SU-DHL-6 (cell line): ENCODE measurements around the gene ADD3.

Source experiments
- H2AFZ ChIP-seq: fragments of 200-600 bp; sonication (generic); 2 replicates; pipeline ENCODE4 v1.6.1; 2014; ENCODE audit warnings: low read depth, mild to moderate bottlenecking, moderate library complexity, mixed read lengths, antibody characterized with exemption, low read length; ENCODE audit not compliant: severe bottlenecking
- H3F3A ChIP-seq: fragments of 200-600 bp; shearing (Covaris generic); 2 replicates; pipeline ENCODE4 v1.6.0; 2016; ENCODE audit warnings: antibody characterized with exemption, mild to moderate bottlenecking; ENCODE audit not compliant: insufficient read depth
- H3K27ac ChIP-seq: fragments of 200-600 bp; sonication (generic); 2 replicates; pipeline ENCODE4 v1.5.1; 2016; ENCODE audit warnings: low read depth, mild to moderate bottlenecking, low read length, moderate library complexity, mixed read lengths
- H3K27me3 ChIP-seq: fragments of 200-600 bp; sonication (generic), shearing (Covaris generic); 2 replicates; pipeline ENCODE4 v1.6.0; 2014; ENCODE audit warnings: mild to moderate bottlenecking, low read length
- H3K36me3 ChIP-seq: fragments of 200-600 bp; sonication (generic); 2 replicates; pipeline ENCODE4 v1.6.1; 2014; ENCODE audit warnings: mild to moderate bottlenecking, low read length, mixed read lengths
- H3K4me2 ChIP-seq: fragments of 300-600, 200-600 bp; shearing (Covaris generic), sonication (generic); 2 replicates; pipeline ENCODE4 v1.6.0; 2014; ENCODE audit warnings: low read length, low read depth, mild to moderate bottlenecking; ENCODE audit not compliant: poor library complexity, severe bottlenecking
- H3K4me3 ChIP-seq: fragments of 200-600 bp; sonication (generic); 2 replicates; pipeline ENCODE4 v1.5.1; 2014; ENCODE audit warnings: antibody characterized with exemption, low read length, mild to moderate bottlenecking, mixed read lengths; ENCODE audit not compliant: insufficient read depth, poor library complexity, severe bottlenecking
- H3K79me2 ChIP-seq: fragments of 200-600 bp; sonication (generic); 2 replicates; pipeline ENCODE4 v1.6.1; 2014; ENCODE audit warnings: mild to moderate bottlenecking, low read length, moderate library complexity; ENCODE audit not compliant: insufficient read depth
- H3K9ac ChIP-seq: fragments of 200-600 bp; sonication (generic); 2 replicates; pipeline ENCODE4 v1.7.0; 2014; ENCODE audit warnings: mild to moderate bottlenecking, low read length
- H3K9me2 ChIP-seq: fragments of 200-600 bp; sonication (generic); replicated peaks from 2 replicates; pipeline ENCODE4 v1.6.1; 2014; ENCODE audit warnings: low read length; ENCODE audit not compliant: insufficient read depth
- H3K9me3 ChIP-seq: fragments of 200-600 bp; sonication (generic); 2 replicates; pipeline ENCODE4 v1.6.1; 2014; ENCODE audit warnings: low read length, mixed read lengths; ENCODE audit not compliant: insufficient read depth
- H4K20me1 ChIP-seq: fragments of 200-600 bp; sonication (generic); 2 replicates; pipeline ENCODE4 v1.6.1; 2014; ENCODE audit warnings: low read depth, mild to moderate bottlenecking, antibody characterized with exemption, low read length, moderate library complexity, mixed read lengths
- EZH2phosphoT487 ChIP-seq: fragments of 200-600 bp; sonication (generic), shearing (Covaris generic); conservative IDR thresholded peaks from 2 replicates; pipeline ENCODE4 v1.6.1; 2018; ENCODE audit warnings: mild to moderate bottlenecking, antibody characterized with exemption, low read length, moderate library complexity, mixed read lengths
- TF ChIP-seq, protein P1 (sequence below): fragments of 200-600 bp; sonication (generic); IDR thresholded peaks from one replicate; pipeline ENCODE4 v1.5.1; 2017; ENCODE audit warnings: antibody characterized with exemption, mild to moderate bottlenecking, low read length, moderate library complexity; ENCODE audit not compliant: insufficient read depth, poor library complexity, severe bottlenecking

Gene ADD3

DNA sequence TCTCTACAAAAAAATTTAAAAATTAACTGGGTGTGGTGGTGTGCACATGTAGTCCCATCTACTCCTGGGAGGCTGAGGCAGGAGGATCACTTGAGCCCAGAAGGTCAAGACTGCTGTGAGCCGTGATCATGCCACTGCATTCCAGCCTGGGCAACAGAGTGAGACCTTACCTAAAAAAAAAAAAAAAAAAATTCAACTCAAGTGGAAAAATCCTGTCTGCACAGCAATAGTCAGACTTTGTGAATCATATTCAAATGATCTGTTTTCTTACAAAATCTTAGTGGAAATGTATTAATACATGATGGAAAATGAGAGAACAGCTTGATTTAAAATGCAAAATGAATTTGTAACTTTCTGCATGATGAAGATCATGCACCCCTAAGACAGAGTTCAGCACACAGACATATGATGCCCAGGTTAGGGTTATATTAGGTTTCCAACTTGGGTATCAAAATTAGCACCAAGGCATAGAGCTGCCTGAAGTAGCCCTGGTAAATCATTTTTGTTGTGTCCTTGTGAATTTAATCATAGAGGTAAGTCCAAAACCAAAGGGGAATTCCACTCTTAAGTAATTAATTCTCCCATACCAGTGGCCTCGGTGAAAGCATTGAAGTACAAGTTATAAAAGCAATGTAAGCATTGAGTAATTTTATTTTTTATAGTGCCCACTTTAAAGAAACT lies 93.8 kb downstream of the ADD3 start:
- Histone ChIP-seq H3K4me2 (no peak overlapping the region), H3K9ac (no peak overlapping the region), H3K9me2 (no peaks in the 10 kb centered on the region), H3K27ac (no peak overlapping the region), H4K20me1 (no peaks in the 10 kb centered on the region), H2AFZ (no peak overlapping the region), H3K27me3 (no peaks in the 10 kb centered on the region), H3K79me2 (peaks cover 45% of the 10 kb centered on the region), H3K36me3 (peaks cover 19% of the 10 kb centered on the region), H3K9me3 (no peaks in the 10 kb centered on the region), H3F3A (no peaks in the 10 kb centered on the region), H3K4me3 (no peak overlapping the region)
- TF ChIP-seq EZH2phosphoT487 = no peak
- TF ChIP-seq, protein P1, sequence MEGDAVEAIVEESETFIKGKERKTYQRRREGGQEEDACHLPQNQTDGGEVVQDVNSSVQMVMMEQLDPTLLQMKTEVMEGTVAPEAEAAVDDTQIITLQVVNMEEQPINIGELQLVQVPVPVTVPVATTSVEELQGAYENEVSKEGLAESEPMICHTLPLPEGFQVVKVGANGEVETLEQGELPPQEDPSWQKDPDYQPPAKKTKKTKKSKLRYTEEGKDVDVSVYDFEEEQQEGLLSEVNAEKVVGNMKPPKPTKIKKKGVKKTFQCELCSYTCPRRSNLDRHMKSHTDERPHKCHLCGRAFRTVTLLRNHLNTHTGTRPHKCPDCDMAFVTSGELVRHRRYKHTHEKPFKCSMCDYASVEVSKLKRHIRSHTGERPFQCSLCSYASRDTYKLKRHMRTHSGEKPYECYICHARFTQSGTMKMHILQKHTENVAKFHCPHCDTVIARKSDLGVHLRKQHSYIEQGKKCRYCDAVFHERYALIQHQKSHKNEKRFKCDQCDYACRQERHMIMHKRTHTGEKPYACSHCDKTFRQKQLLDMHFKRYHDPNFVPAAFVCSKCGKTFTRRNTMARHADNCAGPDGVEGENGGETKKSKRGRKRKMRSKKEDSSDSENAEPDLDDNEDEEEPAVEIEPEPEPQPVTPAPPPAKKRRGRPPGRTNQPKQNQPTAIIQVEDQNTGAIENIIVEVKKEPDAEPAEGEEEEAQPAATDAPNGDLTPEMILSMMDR = no peak

DNA sequence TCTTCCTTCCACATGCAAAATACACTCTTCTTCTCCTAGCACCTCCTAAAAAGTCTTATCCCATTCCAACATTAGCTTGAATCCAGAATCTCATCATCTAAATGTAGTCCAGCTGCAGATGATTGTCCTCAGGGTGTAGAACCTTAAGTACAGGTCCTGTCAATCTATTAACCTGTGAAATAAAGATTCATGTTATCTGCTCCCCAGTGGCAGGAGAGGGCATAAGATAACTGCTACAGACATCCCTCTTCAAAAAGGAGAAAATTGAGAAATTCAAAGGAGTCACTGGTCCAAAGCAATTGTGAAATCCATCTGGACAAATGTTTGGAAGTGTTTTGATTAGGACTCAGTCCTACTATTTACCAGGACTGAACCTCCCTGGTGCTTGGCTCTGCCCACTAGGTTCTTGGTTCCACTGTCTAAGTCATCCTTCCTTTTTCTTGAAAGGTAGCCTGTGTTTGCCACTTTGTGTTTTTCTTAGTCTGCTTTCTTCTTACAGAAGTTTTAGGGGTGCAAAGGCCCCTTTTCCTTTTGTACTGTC lies 96.2 kb downstream of the ADD3 start:
- H3F3A ChIP-seq = no peaks in the 10 kb centered on the region
- TF ChIP-seq EZH2phosphoT487 = no peak
- TF ChIP-seq, protein P1 = no peak
- H3K27me3 ChIP-seq = no peaks in the 10 kb centered on the region
- no peak overlapping the region for H3K9ac ChIP-seq
- no peaks in the 10 kb centered on the region for H3K9me2 ChIP-seq
- H3K9me3 ChIP-seq = no peaks in the 10 kb centered on the region
- H3K27ac ChIP-seq = no peak overlapping the region
- no peaks in the 10 kb centered on the region for H4K20me1 ChIP-seq
- no peak overlapping the region for H3K4me2 ChIP-seq
- peaks cover 24% of the 10 kb centered on the region for H3K79me2 ChIP-seq
- H3K4me3 ChIP-seq = no peak overlapping the region
- H2AFZ ChIP-seq = no peak overlapping the region
- peaks cover 24% of the 10 kb centered on the region for H3K36me3 ChIP-seq

DNA sequence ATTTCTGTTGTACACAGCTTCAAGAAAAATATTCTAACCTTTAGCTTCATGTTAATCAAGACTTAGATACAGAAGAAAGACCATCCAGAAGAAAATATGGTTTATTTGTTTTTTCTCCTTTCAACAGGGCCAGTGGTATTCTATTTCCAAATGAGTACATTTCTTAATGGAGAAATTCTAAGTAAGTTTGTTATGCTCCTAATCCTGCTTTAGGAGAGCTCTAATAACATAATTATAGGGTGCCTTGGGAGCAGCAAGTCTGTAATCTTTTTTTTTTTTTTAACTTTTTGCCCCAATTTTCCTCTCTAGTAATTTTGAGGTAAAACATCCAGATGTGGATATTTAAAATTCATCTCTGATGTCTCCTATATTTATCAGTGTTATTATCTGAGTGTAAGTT lies 98.1 kb downstream of the ADD3 start:
- Histone ChIP-seq H3K27me3 (no peaks in the 10 kb centered on the region), H3K27ac (no peak overlapping the region), H3K79me2 (peaks cover 12% of the 10 kb centered on the region; the same call in 1 of the 2 replicates), H2AFZ (no peak overlapping the region), H3K36me3 (peaks cover 21% of the 10 kb centered on the region), H3K9ac (no peak overlapping the region), H3K4me2 (no peak overlapping the region), H3K4me3 (no peak overlapping the region), H3K9me2 (no peaks in the 10 kb centered on the region), H3K9me3 (no peaks in the 10 kb centered on the region), H4K20me1 (no peaks in the 10 kb centered on the region), H3F3A (no peaks in the 10 kb centered on the region)
- no peak for TF ChIP-seq EZH2phosphoT487
- TF ChIP-seq, protein P1 = no peak
